DMS153 treated with DMSO at 0.1 percent for 48 hours (cell line): ENCODE measurements around the gene SLC44A1.

Experiments used
- DNase-seq: peaks from one replicate; lab custom pipeline; 2025; ENCODE audit not compliant: unreplicated experiment; lab: John Stamatoyannopoulos, UW

The SLC44A1 gene

DNA sequence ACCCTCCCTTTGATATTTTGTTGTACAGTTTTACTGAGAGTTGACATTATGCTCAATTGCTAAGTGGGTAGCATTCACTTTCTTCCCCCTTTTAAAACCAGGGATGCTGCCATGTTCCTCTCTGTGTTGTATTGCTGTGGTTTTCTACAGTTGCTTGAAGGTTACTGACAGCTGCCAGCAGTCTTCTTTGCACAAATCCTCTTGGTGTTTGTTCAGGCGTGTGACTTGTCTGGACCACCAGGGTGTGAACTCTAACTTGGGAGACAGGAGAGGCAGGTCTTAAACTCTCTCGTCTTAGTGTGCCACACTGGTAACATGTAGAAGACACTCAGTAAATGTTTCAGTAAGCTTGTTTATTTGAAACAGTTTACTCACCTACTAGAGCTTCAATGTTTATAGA lies 25.1 kb downstream of the SLC44A1 start:
- no peak for DNase-seq

DNA sequence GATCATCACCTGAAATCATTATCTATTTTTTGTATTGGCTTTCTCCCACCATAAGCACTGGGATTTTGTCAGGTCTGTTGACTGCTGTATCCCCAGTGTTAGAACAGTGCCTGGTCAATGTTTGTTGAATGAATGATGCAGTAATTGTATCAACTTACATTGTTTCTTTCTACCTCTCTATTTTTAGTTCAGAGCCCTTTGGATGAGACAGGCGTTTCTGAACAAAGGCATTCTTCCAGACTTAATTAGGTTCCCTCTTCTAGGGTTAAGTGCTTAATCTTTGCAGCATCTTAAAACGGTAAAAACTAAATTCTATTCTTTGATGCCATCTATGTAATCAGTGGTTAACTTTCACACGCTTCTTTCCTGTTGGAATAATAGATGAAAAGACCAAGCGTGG lies 26.3 kb downstream of the SLC44A1 start:
- no peak for DNase-seq

DNA sequence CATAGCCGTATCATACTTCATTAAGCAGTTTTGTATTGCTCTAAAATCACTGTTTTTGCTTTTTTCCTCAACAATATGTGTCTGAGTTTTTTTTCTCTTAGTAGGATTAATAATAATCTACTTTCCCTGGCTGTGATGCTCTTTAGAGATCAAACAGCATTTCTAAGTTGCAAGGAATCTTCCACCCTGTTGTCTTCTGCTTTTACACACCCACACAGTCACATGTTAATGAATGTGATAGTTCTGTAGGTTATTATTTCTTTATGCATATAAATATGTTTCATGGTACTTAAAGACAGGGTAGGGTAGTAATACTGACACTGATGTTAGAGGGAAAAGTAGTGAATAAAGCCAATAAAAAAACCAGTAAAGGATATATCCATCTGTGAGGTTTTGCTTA lies 29.3 kb downstream of the SLC44A1 start:
- DNase-seq = no peak

DNA sequence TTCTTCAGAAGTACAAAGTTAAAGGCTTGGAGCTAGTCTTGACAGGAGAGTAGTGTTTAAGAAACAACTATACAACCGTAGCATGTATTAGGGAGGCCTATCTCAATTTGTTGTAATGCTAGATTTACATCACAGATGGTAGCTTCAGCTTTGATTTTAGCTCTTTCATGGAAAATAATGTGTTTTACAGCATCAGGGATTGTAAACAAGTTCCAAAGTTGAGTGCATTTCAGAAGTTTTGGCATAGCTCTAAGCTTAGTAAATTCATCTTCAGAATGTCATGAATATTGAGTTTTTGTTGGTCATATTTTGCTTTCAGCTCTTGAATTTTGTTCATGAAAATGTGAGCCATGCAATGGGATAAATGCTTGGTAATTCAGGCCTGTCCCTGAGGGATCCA lies 30.7 kb downstream of the SLC44A1 start:
- no peak for DNase-seq

DNA sequence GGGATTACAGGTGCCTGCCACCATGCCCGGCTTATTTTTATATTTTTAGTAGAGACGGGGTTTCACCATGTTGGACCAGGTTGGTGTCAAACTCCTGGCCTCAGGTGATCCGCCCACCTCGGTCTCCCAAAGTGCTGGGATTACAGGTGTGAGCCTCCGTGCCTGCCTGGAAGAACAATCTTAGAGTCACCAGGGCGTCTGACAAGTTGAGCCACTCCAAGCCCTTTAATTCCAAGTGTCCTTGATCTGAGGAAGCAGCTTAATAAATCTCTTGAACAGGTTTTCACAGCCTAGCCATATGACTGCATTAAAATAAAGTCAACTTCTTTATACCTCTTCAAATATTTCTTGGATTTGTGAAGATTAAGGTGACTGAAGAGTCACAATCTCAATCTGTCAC lies 31.5 kb downstream of the SLC44A1 start:
- DNase-seq = no peak

DNA sequence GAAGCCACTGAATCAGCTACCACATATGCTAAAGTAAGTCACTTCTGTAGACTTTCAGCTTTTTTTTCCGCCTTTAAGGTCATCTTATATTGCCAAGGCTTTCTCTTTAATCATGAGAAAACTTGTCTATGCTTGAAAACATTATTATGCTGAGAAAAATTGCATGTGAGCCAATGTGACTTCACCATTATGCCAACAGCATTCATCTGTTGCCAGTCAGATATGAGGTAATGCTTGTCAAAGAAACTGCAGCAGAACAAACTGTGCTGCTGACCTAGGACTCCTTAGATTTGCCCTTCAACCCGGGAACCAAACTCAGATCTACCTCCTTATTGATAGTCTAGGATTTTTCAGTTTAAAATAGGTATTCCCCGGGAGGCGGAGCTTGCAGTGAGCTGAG lies 34.3 kb downstream of the SLC44A1 start:
- DNase-seq = no peak

DNA sequence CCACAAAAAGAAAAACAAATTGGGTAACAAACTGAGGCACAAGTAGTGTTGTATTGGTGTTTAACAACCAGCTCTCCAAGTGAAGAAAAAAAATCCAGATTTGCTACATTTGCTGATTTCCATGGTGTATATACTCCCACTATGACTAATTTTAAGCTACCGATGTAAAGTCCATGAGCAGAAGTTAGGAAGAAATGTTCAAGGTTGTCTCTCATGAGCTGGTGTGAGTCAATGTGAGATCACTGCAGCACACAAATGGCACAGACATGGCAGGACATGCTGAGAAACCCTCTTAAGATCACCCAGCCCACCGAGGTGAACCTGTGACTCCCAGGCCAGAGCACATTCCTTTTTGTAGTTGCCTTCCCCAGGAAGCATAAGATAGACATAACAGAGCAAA lies 36.2 kb downstream of the SLC44A1 start:
- DNase-seq = no peak

DNA sequence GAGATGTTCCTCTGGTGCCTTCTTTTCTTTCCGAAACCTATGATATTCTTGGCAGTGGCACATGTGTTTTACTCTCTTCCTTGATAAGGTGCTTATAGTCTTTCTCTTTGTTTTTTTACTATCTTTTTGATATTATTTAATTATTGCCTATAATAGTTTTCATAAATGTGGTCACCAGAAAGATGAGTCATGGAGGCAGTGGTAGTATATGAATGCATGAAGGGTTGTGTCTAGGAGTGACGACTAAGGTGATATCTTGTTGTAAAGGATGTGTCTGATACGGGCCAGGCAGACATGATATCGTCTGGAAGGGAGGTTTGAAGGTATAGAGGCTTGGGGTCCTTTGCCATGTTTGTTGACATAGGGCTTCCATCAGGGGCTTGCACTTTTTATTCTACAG lies 36.8 kb downstream of the SLC44A1 start:
- DNase-seq = no peak

DNA sequence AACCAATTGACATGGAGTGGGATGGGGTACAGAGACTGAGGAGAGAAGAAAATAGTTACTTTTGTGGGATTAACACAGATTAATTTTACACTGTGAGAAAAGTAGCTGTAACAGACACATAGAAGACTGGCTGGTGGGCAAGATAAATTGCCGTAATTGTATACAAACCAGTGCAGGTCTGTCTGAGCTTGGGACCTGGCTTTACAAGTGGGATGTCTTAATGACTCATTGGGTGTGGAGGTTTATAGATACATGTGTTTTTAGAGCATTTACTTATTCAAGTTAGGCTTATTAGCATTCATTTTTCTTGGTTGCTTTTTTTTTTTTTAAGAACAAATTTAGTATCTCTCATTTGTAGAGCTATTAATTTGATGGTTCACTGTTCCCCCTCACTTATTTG lies 37.5 kb downstream of the SLC44A1 start:
- DNase-seq = no peak

DNA sequence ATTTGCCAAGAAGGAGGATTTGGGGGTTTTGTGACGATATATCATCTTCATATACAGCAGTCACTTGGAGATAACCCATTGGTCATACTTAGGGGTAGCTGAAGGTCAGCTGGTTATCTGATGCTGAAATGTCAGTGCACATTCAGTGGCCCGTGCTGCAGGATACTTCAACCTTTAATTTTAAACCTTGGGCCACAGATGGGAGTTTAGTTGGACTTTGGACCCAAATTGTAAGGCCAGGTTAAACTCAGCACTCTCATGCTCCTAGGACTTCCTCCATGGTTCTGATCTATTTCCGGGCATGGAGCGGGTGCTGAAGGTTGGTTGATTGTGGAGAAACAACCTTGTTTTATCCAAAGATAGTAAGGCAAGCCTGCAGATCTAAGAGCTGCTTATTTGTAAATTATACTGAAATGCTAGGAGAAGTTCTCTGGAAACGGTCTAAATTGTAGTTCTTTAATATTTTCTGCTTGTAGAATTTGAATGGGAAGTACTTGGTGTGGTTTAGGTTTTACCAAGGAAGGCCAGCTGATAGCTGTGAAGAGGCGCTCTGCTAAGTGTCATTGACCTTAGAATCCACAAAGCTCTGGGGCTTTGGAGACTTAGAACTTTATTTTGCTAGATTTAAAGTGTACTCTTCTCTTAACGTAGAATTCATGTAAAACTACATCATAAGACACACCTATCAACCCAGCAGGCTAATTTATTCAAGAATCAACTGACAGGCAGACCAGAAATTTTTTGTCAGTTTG lies 38.6 kb downstream of the SLC44A1 start:
- no peak for DNase-seq

DNA sequence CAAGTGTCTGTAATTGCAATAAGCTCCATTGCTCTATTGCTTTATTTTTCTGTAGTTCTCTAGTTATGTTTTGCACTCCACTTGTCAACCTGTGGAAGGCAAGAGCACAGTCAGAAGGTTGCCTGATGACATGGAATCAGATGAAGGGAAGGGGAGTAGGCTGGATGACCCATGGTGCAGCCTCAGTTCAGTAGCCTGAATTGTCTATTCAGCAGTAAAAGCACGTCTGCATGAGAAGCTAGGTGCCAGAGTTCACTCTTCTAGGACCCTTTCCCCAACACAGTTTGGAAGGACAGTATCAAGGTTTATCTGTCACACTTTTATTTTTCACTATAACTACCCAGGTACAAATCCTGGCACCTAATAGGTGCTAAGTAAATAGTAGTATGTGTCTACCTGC lies 39.3 kb downstream of the SLC44A1 start:
- DNase-seq = no peak

DNA sequence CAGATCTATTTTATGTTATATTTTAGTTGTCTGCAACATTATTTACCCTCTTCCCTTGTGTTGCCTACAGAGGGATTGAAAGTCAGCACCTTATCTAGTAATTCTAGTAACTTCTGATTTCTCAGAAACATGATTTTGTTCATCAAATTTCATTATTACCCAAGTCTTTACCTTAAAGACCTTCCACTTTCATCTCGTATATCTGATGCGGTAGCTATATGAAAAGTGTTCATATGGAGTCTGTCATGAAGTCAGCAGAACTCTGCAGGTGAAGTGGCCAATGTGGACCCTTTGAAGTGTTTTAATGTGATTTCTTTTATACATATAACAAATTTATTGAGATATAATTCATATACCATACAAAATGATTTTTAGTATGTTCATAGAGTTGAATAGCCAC lies 40.0 kb downstream of the SLC44A1 start:
- no peak for DNase-seq

DNA sequence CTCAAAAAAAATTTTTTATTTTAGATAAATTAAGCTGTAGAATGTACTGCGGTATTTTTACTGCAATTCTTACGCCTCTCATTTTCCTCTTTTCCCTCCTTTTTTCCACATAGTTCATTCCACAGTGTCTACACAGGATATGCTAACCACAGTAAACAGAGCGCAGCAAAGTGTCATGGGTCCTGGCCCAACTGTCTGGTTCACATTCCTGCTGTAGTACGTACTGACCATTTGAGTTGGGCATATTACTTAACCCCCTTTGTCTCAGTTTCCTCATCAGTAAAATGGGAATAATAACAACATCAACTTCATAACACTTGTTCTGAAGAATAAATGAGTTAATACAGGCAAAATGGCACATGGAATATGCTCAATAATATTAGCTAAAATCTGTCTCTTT lies 41.6 kb downstream of the SLC44A1 start:
- no peak for DNase-seq

DNA sequence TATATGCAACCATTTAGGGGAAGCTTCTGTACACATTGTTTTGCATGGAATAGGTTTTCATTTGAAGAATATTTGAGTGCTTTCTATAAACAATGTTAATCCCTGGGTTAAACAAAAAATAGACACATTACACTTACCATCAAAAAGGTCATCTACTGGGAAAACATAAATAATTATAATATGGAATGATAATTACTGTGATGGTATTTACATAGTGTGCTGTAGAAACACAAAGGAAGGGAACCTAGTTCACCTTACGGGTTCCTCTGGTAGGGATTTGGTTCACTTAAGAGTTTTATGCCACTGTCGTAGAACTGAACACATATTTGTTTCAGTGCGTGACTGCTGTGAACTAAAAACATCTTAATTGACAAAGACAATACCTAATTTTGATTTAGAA lies 44.9 kb downstream of the SLC44A1 start:
- no peak for DNase-seq

DNA sequence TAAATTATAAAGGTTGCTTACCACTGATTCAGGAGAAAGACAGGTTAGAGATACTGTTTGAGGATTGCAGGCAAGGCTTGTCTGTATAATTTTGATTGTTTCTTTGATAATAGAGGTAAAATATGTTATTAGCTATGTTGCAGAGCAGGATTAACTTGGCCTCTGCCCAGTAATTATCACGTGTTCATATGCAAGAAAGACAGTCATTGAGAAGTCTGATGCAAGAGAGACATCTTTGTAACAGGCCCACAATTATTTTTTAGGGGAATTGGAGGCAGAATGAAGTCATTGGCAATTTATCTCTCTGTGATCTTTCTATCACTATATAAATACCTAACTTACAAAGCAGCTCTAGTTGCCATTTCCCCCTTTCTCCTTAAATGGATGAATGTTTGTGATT lies 46.0 kb downstream of the SLC44A1 start:
- no peak for DNase-seq

DNA sequence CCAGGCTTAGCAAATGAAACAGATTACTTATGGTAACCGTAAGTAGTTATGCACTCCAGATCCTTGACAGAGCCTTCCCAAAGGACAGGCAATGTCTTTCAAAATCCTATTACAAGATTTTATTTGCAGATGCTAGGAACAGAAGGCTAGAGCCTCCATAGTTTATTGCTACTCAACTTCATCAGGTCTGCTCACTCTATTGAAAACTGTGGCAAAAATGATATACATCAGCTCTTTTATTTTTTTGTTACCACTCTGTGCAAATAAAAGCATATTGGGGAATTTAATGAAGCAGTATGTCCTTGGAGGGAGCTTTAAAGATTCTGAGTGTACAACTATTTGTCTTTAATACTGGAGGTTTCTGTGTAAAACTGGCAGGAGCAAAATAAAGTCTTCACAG lies 46.5 kb downstream of the SLC44A1 start:
- DNase-seq = no peak

DNA sequence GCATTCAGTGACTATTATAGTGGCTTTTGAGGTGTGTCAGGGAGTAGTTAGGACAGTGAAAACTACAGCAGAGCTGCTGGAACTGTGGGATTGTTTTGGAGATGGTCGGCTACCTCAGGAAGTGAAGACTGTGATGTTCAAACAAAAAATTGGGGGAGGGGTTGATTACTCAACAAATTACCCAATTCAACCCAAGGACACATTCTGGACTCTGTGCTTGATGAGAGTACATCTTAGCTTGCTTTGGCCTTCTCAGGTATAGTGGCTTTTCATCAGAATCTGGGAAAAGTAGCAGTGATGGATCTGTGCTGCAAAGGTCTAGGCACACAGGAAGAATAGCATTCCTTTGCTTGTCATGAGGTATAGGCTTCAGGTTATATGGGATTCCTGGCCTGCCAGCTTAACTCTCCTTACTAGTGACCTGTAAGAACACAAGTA lies 47.0 kb downstream of the SLC44A1 start:
- DNase-seq = no peak

DNA sequence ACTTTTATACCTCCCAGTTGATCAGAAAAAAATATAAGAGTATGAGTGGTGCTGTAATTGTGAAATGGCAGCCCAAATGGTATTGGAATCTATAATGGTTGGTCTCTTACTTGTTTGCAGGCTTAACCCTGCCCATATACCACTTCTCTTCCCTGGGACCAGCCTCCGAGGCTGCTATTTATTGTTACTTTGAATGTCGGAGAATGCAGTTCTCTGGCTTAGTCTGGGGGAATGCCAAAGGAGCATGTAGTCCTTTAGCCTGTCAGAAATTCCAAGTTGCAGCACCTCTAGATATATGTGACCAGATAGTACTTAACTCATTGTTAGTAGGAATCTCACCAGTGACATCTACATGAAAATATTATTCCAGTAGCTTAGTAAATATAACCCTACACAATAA lies 47.5 kb downstream of the SLC44A1 start:
- DNase-seq = no peak

DNA sequence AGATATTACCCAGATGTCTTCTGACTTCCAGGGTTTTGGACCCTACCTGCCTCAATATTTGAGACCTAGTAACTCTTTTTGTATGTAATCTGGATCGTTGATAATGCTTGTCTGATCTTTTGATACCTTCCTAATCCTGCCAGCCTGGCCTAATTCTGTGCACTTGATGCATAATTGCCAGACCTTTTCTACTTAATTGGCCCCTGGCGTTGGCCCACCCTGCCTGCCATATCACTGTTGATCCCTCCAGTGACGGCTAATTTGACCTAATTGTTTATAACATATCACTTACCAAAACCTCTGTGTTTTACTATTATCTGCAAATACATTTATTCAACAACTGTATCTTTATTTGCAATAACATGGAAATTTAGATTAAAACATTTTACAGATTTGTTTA lies 49.0 kb downstream of the SLC44A1 start:
- no peak for DNase-seq

DNA sequence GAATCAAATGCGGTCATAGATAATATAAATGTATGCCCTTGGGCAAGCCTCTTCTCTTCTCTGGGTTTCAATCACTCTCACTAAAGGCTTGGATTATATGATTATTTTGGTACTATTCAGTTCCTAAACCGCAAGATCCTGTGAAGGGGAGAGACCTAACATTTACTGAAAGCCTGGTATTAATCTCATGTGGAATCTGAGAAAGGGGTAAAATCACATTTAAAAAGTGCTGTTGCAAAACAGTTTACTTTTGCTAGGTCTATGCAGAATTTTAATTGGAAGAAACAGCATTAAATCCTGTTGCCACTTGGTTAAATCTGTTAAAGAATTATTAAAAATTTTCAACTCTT lies 50.7 kb downstream of the SLC44A1 start:
- DNase-seq = no peak

DNA sequence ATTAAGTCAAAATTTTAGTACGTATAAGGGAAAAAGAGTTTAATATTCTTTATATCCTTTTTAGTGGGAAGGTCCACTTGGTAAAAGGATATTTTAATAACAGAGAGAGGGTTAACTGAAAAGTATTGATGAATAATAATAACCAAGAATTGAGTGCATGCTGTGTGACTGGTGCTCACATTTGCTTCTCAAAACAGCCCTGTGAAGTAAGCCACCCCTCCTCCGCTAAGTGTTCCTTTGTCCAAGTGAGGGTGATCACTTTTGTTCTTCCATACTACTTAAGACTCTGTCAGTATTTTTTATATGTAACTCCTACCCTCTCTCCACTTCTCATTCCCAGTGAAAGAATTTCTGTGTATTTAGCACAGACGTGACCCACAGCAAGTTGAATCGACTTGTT lies 51.5 kb downstream of the SLC44A1 start:
- no peak for DNase-seq

DNA sequence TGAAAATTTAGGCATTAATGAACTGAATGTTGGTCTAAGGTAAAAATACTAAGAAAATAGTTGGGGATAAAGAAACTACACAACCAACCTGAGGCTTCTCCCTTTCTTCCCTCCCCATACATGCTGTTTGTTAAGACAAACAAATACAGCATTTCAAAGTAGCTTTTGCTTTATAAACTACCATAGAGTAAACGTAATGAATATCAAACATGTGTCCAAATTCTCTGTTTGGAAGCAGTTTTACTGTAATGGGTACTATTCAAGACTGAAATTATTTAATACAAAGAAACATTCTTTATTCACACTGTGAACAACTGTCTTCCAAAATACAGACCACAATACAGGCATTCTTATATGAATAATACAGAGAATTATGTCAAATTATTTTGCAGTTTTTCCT lies 52.0 kb downstream of the SLC44A1 start:
- DNase-seq = no peak

DNA sequence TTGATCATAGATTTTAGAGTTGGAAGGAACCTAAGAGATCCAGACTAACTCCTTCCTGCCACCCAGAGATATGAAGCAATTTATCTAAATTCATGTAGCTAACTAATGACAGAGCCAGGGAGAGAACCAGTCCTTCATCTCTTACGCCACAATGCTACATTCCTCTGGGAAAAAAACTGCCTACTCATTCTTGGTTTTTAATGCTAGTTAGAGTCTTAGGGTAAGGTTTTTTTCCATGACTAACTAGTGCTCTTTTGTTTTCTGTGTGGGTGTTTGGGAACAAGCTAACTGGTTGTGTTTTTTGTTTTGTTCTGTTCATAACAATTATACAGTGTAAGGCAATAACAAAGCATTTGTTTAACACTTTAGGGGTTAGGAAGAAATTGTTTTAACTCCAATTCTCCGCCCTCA lies 52.4 kb downstream of the SLC44A1 start:
- no peak for DNase-seq
